ENCODE results near the gene ZNF761.
"Not testable (repeated sequence)": the region's sequence is repeated elsewhere in the genome, so short reads cannot be mapped to it uniquely, and the experiment has no call there.

DNA sequence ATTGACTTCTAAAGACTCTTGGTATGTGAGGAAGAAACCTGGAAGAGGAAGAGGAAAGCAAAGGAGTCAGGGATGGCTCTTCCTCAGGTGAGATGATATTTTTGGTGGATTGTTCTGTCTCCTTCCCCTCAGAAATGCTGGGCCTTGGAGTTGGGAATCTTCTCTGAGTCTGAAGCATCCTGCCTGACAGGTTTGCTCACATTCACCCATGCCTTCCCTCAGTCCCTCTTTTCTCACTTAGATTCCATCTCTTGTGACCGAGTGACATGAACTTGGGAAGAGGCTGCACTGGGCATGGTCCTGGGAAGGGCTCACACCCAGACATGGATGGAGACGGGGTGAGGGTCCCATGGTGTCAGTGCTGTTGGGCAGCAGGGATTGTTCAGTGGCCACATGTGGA is 52.0 kb downstream of the ZNF761 start:
- not testable (repeated sequence) for TF ChIP-seq CHD2 (IDR thresholded peaks at IDR 0.05; ENCODE audit: low read length, partially characterized antibody); BHLHE40 (IDR thresholded peaks at IDR 0.05; ENCODE audit: low read depth, low read length); RFX5 (IDR thresholded peaks at IDR 0.05); JUN (IDR thresholded peaks at IDR 0.05); POLR2A (IDR thresholded peaks at IDR 0.05; ENCODE audit: low read length)
- TF ChIP-seq, protein P1, sequence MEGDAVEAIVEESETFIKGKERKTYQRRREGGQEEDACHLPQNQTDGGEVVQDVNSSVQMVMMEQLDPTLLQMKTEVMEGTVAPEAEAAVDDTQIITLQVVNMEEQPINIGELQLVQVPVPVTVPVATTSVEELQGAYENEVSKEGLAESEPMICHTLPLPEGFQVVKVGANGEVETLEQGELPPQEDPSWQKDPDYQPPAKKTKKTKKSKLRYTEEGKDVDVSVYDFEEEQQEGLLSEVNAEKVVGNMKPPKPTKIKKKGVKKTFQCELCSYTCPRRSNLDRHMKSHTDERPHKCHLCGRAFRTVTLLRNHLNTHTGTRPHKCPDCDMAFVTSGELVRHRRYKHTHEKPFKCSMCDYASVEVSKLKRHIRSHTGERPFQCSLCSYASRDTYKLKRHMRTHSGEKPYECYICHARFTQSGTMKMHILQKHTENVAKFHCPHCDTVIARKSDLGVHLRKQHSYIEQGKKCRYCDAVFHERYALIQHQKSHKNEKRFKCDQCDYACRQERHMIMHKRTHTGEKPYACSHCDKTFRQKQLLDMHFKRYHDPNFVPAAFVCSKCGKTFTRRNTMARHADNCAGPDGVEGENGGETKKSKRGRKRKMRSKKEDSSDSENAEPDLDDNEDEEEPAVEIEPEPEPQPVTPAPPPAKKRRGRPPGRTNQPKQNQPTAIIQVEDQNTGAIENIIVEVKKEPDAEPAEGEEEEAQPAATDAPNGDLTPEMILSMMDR (IDR thresholded peaks at IDR 0.05) = not testable (repeated sequence)
